Liver (tissue), 9 donors: ENCODE data around the gene TEX11. TPM values are rescaled to one million over a fixed set of nuclear protein-coding genes. Genes with fewer than 3 reads are reported as not detected.

Experiments
- DNase-seq: peaks from one replicate; pipeline ENCODE4 v3.0.0-alpha.2; 2017; ENCODE audit warnings: low spot score
- H3K27ac ChIP-seq, 2 donors: one replicate each; pipeline ENCODE4 v1.7.0; 2013; ENCODE audit warnings: inconsistent platforms in 2 of 2, low read length in 2 of 2, control low read depth in 1 of 2, low read depth in 1 of 2, mild to moderate bottlenecking in 1 of 2
- H3K27me3 ChIP-seq, 4 donors: one replicate each; pipeline versions ENCODE4 v1.6.1 to v1.7.0; 2013; ENCODE audit warnings: low read length in 3 of 4, inconsistent platforms in 1 of 4, mild to moderate bottlenecking in 1 of 4, moderate library complexity in 1 of 4; ENCODE audit not compliant: control insufficient read depth in 4 of 4, insufficient read depth in 4 of 4
- H3K36me3 ChIP-seq, 4 donors: one replicate each; pipeline versions ENCODE4 v1.6.1 to v1.7.0; 2013; ENCODE audit warnings: low read length in 3 of 4, mild to moderate bottlenecking in 3 of 4, low read depth in 1 of 4, moderate library complexity in 1 of 4; ENCODE audit not compliant: control insufficient read depth in 4 of 4, insufficient read depth in 3 of 4
- H3K4me1 ChIP-seq, 4 donors: one replicate each; pipeline versions ENCODE4 v1.6.1 to v1.7.0; 2013; ENCODE audit warnings: low read length in 3 of 4, mild to moderate bottlenecking in 3 of 4, moderate library complexity in 1 of 4; ENCODE audit not compliant: control insufficient read depth in 4 of 4, insufficient read depth in 4 of 4
- H3K4me3 ChIP-seq, 3 donors: one replicate each; pipeline versions ENCODE4 v1.6.1 to v1.7.0; 2013; ENCODE audit warnings: low read length in 3 of 3, control low read depth in 1 of 3, low read depth in 1 of 3, mild to moderate bottlenecking in 1 of 3
- H3K9ac ChIP-seq, 2 donors: one replicate each; pipeline ENCODE4 v1.7.0; 2013; ENCODE audit warnings: low read length in 2 of 2, mild to moderate bottlenecking in 2 of 2, moderate library complexity in 2 of 2, control low read depth in 1 of 2, low read depth in 1 of 2
- H3K9me3 ChIP-seq, 4 donors: one replicate each; pipeline versions ENCODE4 v1.6.1 to v1.7.0; 2013; ENCODE audit warnings: low read length in 3 of 4; ENCODE audit not compliant: control insufficient read depth in 4 of 4
- EGR1 ChIP-seq, 2 donors: IDR thresholded peaks; 2 replicates each; pipeline ENCODE4 v1.6.1; 2016 to 2018; ENCODE audit warnings: antibody characterized with exemption in 2 of 2, low read depth in 2 of 2
- FOXA1 ChIP-seq: IDR thresholded peaks from 2 replicates; pipeline ENCODE4 v1.6.1; 2016; ENCODE audit warnings: antibody characterized with exemption
- FOXA2 ChIP-seq: IDR thresholded peaks from 2 replicates; pipeline ENCODE4 v1.6.1; 2016; ENCODE audit warnings: antibody characterized with exemption
- GABPA ChIP-seq, 2 donors: IDR thresholded peaks in 1 of 2; conservative IDR thresholded peaks in 1 of 2; 2 replicates each; pipeline ENCODE4 v1.6.1; 2016; ENCODE audit warnings: antibody characterized with exemption in 2 of 2, mild to moderate bottlenecking in 1 of 2, moderate library complexity in 1 of 2
- HNF4A ChIP-seq, 2 donors: conservative IDR thresholded peaks; 2 replicates each; pipeline ENCODE4 v1.6.1; 2016; ENCODE audit warnings: antibody characterized with exemption in 2 of 2, mild to moderate bottlenecking in 2 of 2
- HNF4G ChIP-seq: IDR thresholded peaks from 2 replicates; pipeline ENCODE4 v1.6.1; 2016; ENCODE audit warnings: antibody characterized with exemption
- JUND ChIP-seq, 2 donors: IDR thresholded peaks; 2 replicates each; pipeline ENCODE4 v1.6.1; 2016; ENCODE audit warnings: antibody characterized with exemption in 2 of 2
- NR2F2 ChIP-seq: IDR thresholded peaks from 2 replicates; pipeline ENCODE4 v1.6.1; 2016; ENCODE audit warnings: antibody characterized with exemption
- RAD21 ChIP-seq, 2 donors: IDR thresholded peaks; 2 replicates each; pipeline ENCODE4 v1.6.1; 2016; ENCODE audit warnings: antibody characterized with exemption in 2 of 2, mild to moderate bottlenecking in 2 of 2
- RXRA ChIP-seq, 2 donors: IDR thresholded peaks; 2 replicates each; pipeline ENCODE4 v1.6.1; 2017 to 2018; ENCODE audit warnings: antibody characterized with exemption in 2 of 2, mild to moderate bottlenecking in 1 of 2
- SP1 ChIP-seq: IDR thresholded peaks from 2 replicates; pipeline ENCODE4 v1.6.1; 2018; ENCODE audit warnings: antibody characterized with exemption, mild to moderate bottlenecking
- TAF1 ChIP-seq: conservative IDR thresholded peaks from 2 replicates; pipeline ENCODE4 v1.6.1; 2016; ENCODE audit warnings: antibody characterized with exemption, mild to moderate bottlenecking
- WGBS: extraction: QIAGEN DNeasy Blood & Tissue Kit; methylation state at CpG from one replicate; pipeline ENCODE4 v1.1.7; 2013; 5-methylcytosine and 5-hydroxymethylcytosine counted together
- polyA plus RNA-seq, 2 donors: library from polyadenylated mRNA; stranded (reverse) in 1 of 2; unstranded in 1 of 2; fragments of 200-250 nt in 1 of 2; fragments of >200 nt in 1 of 2; fragmentation: Nextera tagmentation in 1 of 2; extraction: Ambion mirVana in 1 of 2; gene quantifications; one replicate each; pipeline versions ENCODE4 v1.2.1 to v1.2.3, GENCODE V29; 2013 to 2015
- total RNA-seq, 2 donors: library from RNA; depleted of rRNA; stranded (reverse); fragments of >200 nt; gene quantifications; one replicate each; pipeline ENCODE4 v1.2.3, GENCODE V29; 2014
- TF ChIP-seq, protein P1 (sequence below): IDR thresholded peaks from 2 replicates; pipeline ENCODE4 v1.6.1; 2016; ENCODE audit warnings: antibody characterized with exemption
- TF ChIP-seq, protein P2 (sequence below): fragments of 150-350 bp; IDR thresholded peaks from 2 replicates; pipeline ENCODE4 v1.5.1; 2017; ENCODE audit warnings: improper control_type of control experiment, low read depth, low read length; ENCODE audit not compliant: missing input control
- TF ChIP-seq, protein P3 (sequence below): IDR thresholded peaks from 2 replicates; pipeline ENCODE4 v1.6.1; 2016; ENCODE audit warnings: antibody characterized with exemption, mild to moderate bottlenecking
- TF ChIP-seq, protein P4 (sequence below): IDR thresholded peaks from 2 replicates; pipeline ENCODE4 v1.6.1; 2016; ENCODE audit warnings: antibody characterized with exemption
- TF ChIP-seq, protein P5 (sequence below): IDR thresholded peaks from 2 replicates; pipeline ENCODE4 v1.6.1; 2016; ENCODE audit warnings: antibody characterized with exemption
- donor health status: healthy.
- donor health status: healthy.
- donor health status: healthy.
- donor health status: healthy.
- donor health status: healthy.

The TEX11 gene
- total and polyA plus RNA-seq, 4 donors, result 0.03 to 0.14 (median 0.08) TPM; not detected in 1

DNA sequence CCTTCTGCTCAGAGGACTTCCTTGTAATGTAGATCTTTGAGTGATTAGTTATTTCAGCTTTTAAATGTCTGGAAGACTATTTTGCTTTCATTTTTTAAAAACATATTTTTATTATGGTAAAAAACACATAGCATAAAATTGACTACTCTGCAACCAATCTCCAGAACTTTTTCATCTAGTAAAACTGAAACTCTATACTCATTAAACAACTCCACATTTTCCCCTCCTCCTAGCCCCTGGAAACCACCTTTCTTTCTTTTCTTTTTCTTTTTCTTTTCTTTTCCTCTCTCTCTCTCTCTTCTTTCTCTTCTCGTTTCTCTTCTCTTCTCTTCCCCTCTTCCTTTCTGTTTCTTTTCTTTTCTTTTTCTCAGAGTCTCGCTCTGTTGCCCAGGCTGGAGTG is 233.2 kb downstream of the TEX11 start (continued):
- TF ChIP-seq, protein P1, sequence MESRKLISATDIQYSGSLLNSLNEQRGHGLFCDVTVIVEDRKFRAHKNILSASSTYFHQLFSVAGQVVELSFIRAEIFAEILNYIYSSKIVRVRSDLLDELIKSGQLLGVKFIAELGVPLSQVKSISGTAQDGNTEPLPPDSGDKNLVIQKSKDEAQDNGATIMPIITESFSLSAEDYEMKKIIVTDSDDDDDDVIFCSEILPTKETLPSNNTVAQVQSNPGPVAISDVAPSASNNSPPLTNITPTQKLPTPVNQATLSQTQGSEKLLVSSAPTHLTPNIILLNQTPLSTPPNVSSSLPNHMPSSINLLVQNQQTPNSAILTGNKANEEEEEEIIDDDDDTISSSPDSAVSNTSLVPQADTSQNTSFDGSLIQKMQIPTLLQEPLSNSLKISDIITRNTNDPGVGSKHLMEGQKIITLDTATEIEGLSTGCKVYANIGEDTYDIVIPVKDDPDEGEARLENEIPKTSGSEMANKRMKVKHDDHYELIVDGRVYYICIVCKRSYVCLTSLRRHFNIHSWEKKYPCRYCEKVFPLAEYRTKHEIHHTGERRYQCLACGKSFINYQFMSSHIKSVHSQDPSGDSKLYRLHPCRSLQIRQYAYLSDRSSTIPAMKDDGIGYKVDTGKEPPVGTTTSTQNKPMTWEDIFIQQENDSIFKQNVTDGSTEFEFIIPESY, result no peak

DNA sequence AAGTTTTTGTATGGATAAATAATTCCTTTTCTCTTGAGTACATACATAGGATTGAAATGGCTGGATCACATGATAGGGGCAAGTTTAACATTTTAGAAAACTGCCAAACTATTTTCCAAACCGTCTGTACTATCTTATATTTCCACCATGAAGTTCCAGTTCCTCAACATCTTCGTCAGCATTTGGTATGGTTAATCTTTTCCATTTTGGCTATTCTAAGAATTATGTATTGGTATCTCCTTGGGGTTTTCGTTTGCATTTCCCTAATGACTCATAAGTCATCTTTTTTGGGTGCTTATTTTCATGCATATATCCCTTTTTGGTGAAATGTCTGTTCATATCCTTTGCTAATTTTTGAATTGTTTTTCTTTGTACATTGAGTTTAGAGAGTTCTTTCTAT is 236.2 kb downstream of the TEX11 start:
- 64% methylated on average over 3 of the region's 3 CpGs for WGBS
- H3K4me1 ChIP-seq, result no peaks in the 10 kb centered on the region
- no peak overlapping the region for H3K9ac ChIP-seq
- H3K9me3 ChIP-seq, result no peaks in the 10 kb centered on the region
- H3K4me3 ChIP-seq, result no peak overlapping the region
- no peak overlapping the region for H3K27ac ChIP-seq
- peaks cover 0 to 2% (median 0%) of the 10 kb centered on the region in 4 donors for H3K27me3 ChIP-seq
- H3K36me3 ChIP-seq, result no peaks in the 10 kb centered on the region
- no peak for TF ChIP-seq GABPA (IDR thresholded peaks at IDR 0.05 in 1 of 2, conservative IDR thresholded peaks at IDR 0.05 in 1 of 2)
- TF ChIP-seq FOXA1, result no peak
- TF ChIP-seq SP1, result no peak
- no peak for TF ChIP-seq TAF1
- TF ChIP-seq, protein P2, sequence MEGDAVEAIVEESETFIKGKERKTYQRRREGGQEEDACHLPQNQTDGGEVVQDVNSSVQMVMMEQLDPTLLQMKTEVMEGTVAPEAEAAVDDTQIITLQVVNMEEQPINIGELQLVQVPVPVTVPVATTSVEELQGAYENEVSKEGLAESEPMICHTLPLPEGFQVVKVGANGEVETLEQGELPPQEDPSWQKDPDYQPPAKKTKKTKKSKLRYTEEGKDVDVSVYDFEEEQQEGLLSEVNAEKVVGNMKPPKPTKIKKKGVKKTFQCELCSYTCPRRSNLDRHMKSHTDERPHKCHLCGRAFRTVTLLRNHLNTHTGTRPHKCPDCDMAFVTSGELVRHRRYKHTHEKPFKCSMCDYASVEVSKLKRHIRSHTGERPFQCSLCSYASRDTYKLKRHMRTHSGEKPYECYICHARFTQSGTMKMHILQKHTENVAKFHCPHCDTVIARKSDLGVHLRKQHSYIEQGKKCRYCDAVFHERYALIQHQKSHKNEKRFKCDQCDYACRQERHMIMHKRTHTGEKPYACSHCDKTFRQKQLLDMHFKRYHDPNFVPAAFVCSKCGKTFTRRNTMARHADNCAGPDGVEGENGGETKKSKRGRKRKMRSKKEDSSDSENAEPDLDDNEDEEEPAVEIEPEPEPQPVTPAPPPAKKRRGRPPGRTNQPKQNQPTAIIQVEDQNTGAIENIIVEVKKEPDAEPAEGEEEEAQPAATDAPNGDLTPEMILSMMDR, result no peak
- TF ChIP-seq, protein P3, sequence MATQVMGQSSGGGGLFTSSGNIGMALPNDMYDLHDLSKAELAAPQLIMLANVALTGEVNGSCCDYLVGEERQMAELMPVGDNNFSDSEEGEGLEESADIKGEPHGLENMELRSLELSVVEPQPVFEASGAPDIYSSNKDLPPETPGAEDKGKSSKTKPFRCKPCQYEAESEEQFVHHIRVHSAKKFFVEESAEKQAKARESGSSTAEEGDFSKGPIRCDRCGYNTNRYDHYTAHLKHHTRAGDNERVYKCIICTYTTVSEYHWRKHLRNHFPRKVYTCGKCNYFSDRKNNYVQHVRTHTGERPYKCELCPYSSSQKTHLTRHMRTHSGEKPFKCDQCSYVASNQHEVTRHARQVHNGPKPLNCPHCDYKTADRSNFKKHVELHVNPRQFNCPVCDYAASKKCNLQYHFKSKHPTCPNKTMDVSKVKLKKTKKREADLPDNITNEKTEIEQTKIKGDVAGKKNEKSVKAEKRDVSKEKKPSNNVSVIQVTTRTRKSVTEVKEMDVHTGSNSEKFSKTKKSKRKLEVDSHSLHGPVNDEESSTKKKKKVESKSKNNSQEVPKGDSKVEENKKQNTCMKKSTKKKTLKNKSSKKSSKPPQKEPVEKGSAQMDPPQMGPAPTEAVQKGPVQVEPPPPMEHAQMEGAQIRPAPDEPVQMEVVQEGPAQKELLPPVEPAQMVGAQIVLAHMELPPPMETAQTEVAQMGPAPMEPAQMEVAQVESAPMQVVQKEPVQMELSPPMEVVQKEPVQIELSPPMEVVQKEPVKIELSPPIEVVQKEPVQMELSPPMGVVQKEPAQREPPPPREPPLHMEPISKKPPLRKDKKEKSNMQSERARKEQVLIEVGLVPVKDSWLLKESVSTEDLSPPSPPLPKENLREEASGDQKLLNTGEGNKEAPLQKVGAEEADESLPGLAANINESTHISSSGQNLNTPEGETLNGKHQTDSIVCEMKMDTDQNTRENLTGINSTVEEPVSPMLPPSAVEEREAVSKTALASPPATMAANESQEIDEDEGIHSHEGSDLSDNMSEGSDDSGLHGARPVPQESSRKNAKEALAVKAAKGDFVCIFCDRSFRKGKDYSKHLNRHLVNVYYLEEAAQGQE, result no peak
- no peak for TF ChIP-seq FOXA2
- TF ChIP-seq RXRA (IDR thresholded peaks at IDR 0.05), result no peak
- no peak for TF ChIP-seq HNF4A (conservative IDR thresholded peaks at IDR 0.05)
- no peak for DNase-seq

DNA sequence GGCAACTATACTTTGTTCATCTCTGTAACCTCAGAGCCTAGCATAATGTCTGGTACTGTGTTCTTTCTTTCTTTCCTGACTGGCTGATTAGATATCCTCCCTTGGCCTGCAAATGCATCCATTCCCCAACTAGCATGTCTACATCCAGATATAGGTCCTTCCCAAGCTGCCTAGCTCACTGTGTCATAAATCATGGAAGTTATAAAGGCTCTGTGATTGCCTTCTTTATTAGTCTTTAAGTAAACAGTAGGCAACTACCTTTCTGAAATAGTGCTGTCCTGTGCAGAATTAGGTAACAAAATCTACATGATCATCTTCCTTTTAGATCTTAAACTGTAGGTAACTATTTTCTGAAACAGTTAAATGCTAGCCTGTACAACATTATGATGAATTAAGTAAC is 239.4 kb downstream of the TEX11 start:
- no peak for TF ChIP-seq RXRA (IDR thresholded peaks at IDR 0.05)
- TF ChIP-seq HNF4G, result no peak
- no peak for TF ChIP-seq SP1
- TF ChIP-seq FOXA2, result no peak
- no peak for TF ChIP-seq FOXA1
- TF ChIP-seq, protein P1, result no peak
- no peak for TF ChIP-seq NR2F2
- TF ChIP-seq, protein P4, sequence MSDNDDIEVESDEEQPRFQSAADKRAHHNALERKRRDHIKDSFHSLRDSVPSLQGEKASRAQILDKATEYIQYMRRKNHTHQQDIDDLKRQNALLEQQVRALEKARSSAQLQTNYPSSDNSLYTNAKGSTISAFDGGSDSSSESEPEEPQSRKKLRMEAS, result no peak
- TF ChIP-seq EGR1 (IDR thresholded peaks at IDR 0.05; ENCODE audit: low read depth in 2 of 2), result no peak
- TF ChIP-seq, protein P5, sequence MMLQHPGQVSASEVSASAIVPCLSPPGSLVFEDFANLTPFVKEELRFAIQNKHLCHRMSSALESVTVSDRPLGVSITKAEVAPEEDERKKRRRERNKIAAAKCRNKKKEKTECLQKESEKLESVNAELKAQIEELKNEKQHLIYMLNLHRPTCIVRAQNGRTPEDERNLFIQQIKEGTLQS, result no peak
- TF ChIP-seq GABPA (IDR thresholded peaks at IDR 0.05 in 1 of 2, conservative IDR thresholded peaks at IDR 0.05 in 1 of 2), result no peak
- TF ChIP-seq JUND (IDR thresholded peaks at IDR 0.05), result no peak
- TF ChIP-seq RAD21 (IDR thresholded peaks at IDR 0.05), result no peak
- Histone ChIP-seq H3K4me1 (no peaks in the 10 kb centered on the region), H3K9ac (no peak overlapping the region), H3K9me3 (no peaks in the 10 kb centered on the region), H3K36me3 (no peaks in the 10 kb centered on the region), H3K27ac (no peak overlapping the region), H3K4me3 (no peak overlapping the region), H3K27me3 (peaks cover 0 to 2% (median 0%) of the 10 kb centered on the region in 4 donors)
- no peak for DNase-seq
